Measurements from ENCODE around the gene HMGB3. TPM values are rescaled to one million over a fixed set of nuclear protein-coding genes. Genes with fewer than 3 reads are reported as not detected.

Gene HMGB3
- total RNA-seq (2021; ENCODE audit: unreplicated experiment) (251 TPM), Bru-seq, nascent RNA (percentile 98 among the genes with signal in this experiment), BruChase-seq, experiment 1, labeled RNA remaining after a 2-hour chase (percentile 99 among the genes with signal in this experiment), BruChase-seq, experiment 2, labeled RNA remaining after a 6-hour chase (percentile 100 among the genes with signal in this experiment)
- polyA plus RNA-seq (2012; ENCODE audit: insufficient read length), result 166 TPM
- long read RNA-seq, transcript HMGB3-205 (5 exons, 793 nt), result minor isoform, 14 of 283 reads
- long read RNA-seq, transcript HMGB3-201 (5 exons, 3,560 nt), result major isoform, 195 of 283 reads
- long read RNA-seq, partial matches to known transcripts, result 61 of 283 reads
- long read RNA-seq, other reads (novel, unspliced or antisense), result 13 of 283 reads

GRCh38 chrX:150982788-150983520 is at the start of gene HMGB3:
HMGB3 (plus strand) TSS chrX:150983335; CDS start chrX:150985600, 2,265 bp downstream.
- BruUV-seq (replicated peaks), result no TSS peak
- Histone ChIP-seq H3K27ac (ENCODE audit: low read length) (peak within 1 kb of the TSS; percentile 90), H3K36me3 (ENCODE audit: control insufficient read depth, insufficient read depth, low read length) (peaks cover 8% of the 10 kb centered on the region), H3K27me3 (ENCODE audit: control insufficient read depth, insufficient read depth, low read length) (no peaks in the 10 kb centered on the region), H3K9me3 (ENCODE audit: control insufficient read depth, insufficient read depth, low read depth, low read length) (no peaks in the 10 kb centered on the region), H3K4me1 (ENCODE audit: control insufficient read depth, insufficient read depth, low read length) (peaks cover 17% of the 10 kb centered on the region), H3K4me3 (ENCODE audit: low read depth in 2 of 2, low read length in 2 of 2) (peak within 1 kb of the TSS; percentile 78 to 89)
- ATAC-seq, result peak; percentile 98
- in situ Hi-C loops (cut with HindIII; ENCODE audit: low pct_unique_long_range_greater_than_20kb, low sequenced_read_pairs), result no loop called here
- TF ChIP-seq CTCF (IDR thresholded peaks at IDR 0.05), result no peak
- peak; percentile 46; the same call in 1 of the 2 replicates for TF ChIP-seq SIN3A (IDR thresholded peaks at IDR 0.05; ENCODE audit: borderline replicate concordance, insufficient read depth, low read depth, low read length)
- TF ChIP-seq POLR2AphosphoS5 (IDR thresholded peaks at IDR 0.05; ENCODE audit: low read depth, low read length), result peak; percentile 72; the same call in 1 of the 2 replicates
- TF ChIP-seq REST (IDR thresholded peaks at IDR 0.05; ENCODE audit: insufficient read depth in 1 of 2, low read depth in 2 of 2, low read length in 1 of 2), result no peak
- peak; percentile 57; the same call in 1 of the 2 replicates for TF ChIP-seq TCF7L2 (IDR thresholded peaks at IDR 0.05; ENCODE audit: low read depth, low read length)
- intact Hi-C loops (cut with micrococcal nuclease; ENCODE audit: unreplicated experiment), result loop anchor here (5.0 kb wide), 2 partner anchors 86 to 211 kb away; partner anchors contain the start of gene CD99L2
- ChIA-PET CTCF (interaction anchor here (0.6 to 1.4 kb wide), 2 partner anchors 102 to 211 kb away, joined by 3 to 4 read pairs; no protein-coding TSS in a partner anchor), POLR2A (interaction anchor here (0.7 kb wide), 1 partner anchor 20 kb away, joined by 3 read pairs; no protein-coding TSS in a partner anchor)
- peak; percentile 69 for DNase-seq (ENCODE audit: low read depth, low spot score)

- intact Hi-C loops (cut with micrococcal nuclease; ENCODE audit: unreplicated experiment) (no loop called here), in situ Hi-C loops (cut with HindIII; ENCODE audit: low pct_unique_long_range_greater_than_20kb, low sequenced_read_pairs) (no loop called here)
- POLR2A ChIA-PET, result interaction anchor here (0.7 kb wide), 1 partner anchor 63 kb away, joined by 3 read pairs; no protein-coding TSS in a partner anchor
- peak; percentile 43 for ATAC-seq
- Histone ChIP-seq H3K36me3 (ENCODE audit: control insufficient read depth, insufficient read depth, low read length) (no peaks in the 10 kb centered on the region), H3K27ac (ENCODE audit: low read length) (peak overlapping the region; percentile 79), H3K4me1 (ENCODE audit: control insufficient read depth, insufficient read depth, low read length) (peaks cover 15% of the 10 kb centered on the region; the same call in 1 of the 2 replicates), H3K9me3 (ENCODE audit: control insufficient read depth, insufficient read depth, low read depth, low read length) (no peaks in the 10 kb centered on the region), H3K27me3 (ENCODE audit: control insufficient read depth, insufficient read depth, low read length) (no peaks in the 10 kb centered on the region), H3K4me3 (ENCODE audit: low read depth in 2 of 2, low read length in 2 of 2) (0 out of 4 replicates have a peak overlapping the region, but pooled peaks of 1 of the 2 experiments have one; percentile 20)
- BruUV-seq (replicated peaks), result no TSS peak
- TF ChIP-seq TCF7L2 (IDR thresholded peaks at IDR 0.05; ENCODE audit: low read depth, low read length) (no peak), CTCF (IDR thresholded peaks at IDR 0.05) (no peak), REST (IDR thresholded peaks at IDR 0.05; ENCODE audit: insufficient read depth in 1 of 2, low read depth in 2 of 2, low read length in 1 of 2) (no peak), SIN3A (IDR thresholded peaks at IDR 0.05; ENCODE audit: borderline replicate concordance, insufficient read depth, low read depth, low read length) (no peak), POLR2AphosphoS5 (IDR thresholded peaks at IDR 0.05; ENCODE audit: low read depth, low read length) (no peak)
- CTCF ChIA-PET, result interaction anchor here (0.8 kb wide), 1 partner anchor 162 kb away, joined by 3 read pairs; no protein-coding TSS in a partner anchor
- no peak for DNase-seq (ENCODE audit: low read depth, low spot score)
Observed at GRCh38 chrX:150933945-150934350, 49.2 kb upstream of the HMGB3 start.
